Measurements from ENCODE around the gene PCNX2. TPM values are rescaled to one million over a fixed set of nuclear protein-coding genes. Genes with fewer than 3 reads are reported as not detected.
"Not testable (repeated sequence)": the region's sequence is repeated elsewhere in the genome, so short reads cannot be mapped to it uniquely, and the experiment has no call there.

PCNX2 gene
- total and polyA plus RNA-seq, 4 donors = 24.4 to 85.8 (median 29.8) TPM

DNA sequence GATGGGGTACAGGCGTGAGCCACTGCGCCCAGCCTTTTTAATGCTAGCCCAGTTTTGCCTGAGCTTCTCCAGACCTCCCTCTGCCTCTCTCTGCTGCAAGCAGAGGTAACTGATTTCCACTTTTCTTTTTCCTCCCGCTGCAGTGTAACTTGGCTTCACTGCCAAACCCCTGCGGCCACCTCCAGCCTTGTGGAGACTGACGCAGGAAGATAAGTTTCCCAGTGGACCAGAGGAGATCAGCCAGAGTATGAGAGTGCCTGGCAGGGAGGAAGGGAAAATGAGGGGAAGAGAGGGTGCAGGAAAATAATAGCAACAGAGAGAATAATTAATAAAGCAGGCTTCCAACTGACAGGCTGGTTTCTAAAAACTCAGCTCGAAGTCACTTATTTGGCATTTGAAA, 143.7 kb downstream of the PCNX2 start:
- DNase-seq (ENCODE audit: low read depth in 4 of 6, low spot score in 6 of 6) = no peak
- Histone ChIP-seq H3K27ac (ENCODE audit: low read depth, low read length) (no peak overlapping the region), H3K4me1 (ENCODE audit: control insufficient read depth, insufficient read depth, low read length) (no peaks in the 10 kb centered on the region), H3K9me3 (ENCODE audit: control insufficient read depth, insufficient read depth, low read length) (no peaks in the 10 kb centered on the region), H3K4me3 (ENCODE audit: low read depth, low read length) (no peak overlapping the region), H3K27me3 (ENCODE audit: control insufficient read depth, insufficient read depth, low read length) (no peaks in the 10 kb centered on the region), H3K36me3 (ENCODE audit: control insufficient read depth, insufficient read depth, low read length) (no peaks in the 10 kb centered on the region)
- 82% methylated on average over 3 of the region's 6 CpGs for WGBS (ENCODE audit: insufficient coverage)

DNA sequence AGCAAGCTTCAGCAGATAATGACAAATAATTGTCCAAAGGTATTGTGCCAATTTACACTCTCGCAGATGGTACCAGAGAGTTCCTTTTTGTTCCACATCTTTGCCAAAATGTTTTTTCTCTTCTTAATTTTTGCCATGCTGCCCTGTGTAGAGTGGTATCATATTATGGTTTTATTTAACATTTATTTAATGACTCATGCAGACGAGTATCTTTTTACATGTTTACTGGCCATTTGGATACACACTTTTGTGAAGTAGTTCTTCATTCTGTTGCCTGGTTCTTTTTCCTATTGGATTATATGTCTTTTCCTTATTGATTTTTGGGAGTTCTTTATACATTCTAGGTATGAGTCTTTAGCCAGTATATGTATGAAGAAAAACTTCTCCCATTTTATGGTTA, 151.1 kb downstream of the PCNX2 start:
- Histone ChIP-seq H3K4me3 (ENCODE audit: low read depth, low read length) (no peak overlapping the region), H3K9me3 (ENCODE audit: control insufficient read depth, insufficient read depth, low read length) (no peaks in the 10 kb centered on the region), H3K36me3 (ENCODE audit: control insufficient read depth, insufficient read depth, low read length) (no peaks in the 10 kb centered on the region), H3K27ac (ENCODE audit: low read depth, low read length) (no peak overlapping the region), H3K27me3 (ENCODE audit: control insufficient read depth, insufficient read depth, low read length) (no peaks in the 10 kb centered on the region), H3K4me1 (ENCODE audit: control insufficient read depth, insufficient read depth, low read length) (no peaks in the 10 kb centered on the region)
- no CpG with 5 or more reads among the region's 2 CpGs for WGBS (ENCODE audit: insufficient coverage)
- no peak for DNase-seq (ENCODE audit: low read depth in 4 of 6, low spot score in 6 of 6)

DNA sequence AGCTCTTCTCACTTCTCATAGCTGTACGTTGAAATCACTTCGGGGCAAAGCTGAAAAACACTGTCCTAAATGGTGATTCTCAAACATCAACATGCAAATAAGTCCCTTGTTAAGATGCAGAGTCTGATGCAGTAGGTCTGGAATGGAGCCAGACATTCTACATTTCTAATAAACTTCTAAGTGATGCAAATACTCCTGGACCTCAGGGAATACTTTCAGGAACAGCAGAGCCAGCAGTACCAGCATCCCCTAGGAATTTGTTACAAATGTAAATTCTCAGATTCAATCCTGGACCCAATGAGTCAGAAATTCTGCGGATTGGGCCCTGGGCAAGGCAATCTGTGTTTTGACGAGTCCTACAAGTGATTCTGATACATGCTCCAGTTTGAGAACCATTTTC, 152.3 kb downstream of the PCNX2 start:
- Histone ChIP-seq H3K4me1 (ENCODE audit: control insufficient read depth, insufficient read depth, low read length) (no peaks in the 10 kb centered on the region), H3K36me3 (ENCODE audit: control insufficient read depth, insufficient read depth, low read length) (no peaks in the 10 kb centered on the region), H3K27me3 (ENCODE audit: control insufficient read depth, insufficient read depth, low read length) (no peaks in the 10 kb centered on the region), H3K4me3 (ENCODE audit: low read depth, low read length) (no peak overlapping the region), H3K9me3 (ENCODE audit: control insufficient read depth, insufficient read depth, low read length) (no peaks in the 10 kb centered on the region), H3K27ac (ENCODE audit: low read depth, low read length) (no peak overlapping the region)
- DNase-seq (ENCODE audit: low read depth in 4 of 6, low spot score in 6 of 6) = peak in 2 of 6 donors; percentile 7 to 69
- WGBS (ENCODE audit: insufficient coverage) = 76% methylated on average over 2 of the region's 4 CpGs

- H3K4me1 ChIP-seq (ENCODE audit: control insufficient read depth, insufficient read depth, low read length) = no peaks in the 10 kb centered on the region
- no peak overlapping the region for H3K27ac ChIP-seq (ENCODE audit: low read depth, low read length)
- no peaks in the 10 kb centered on the region for H3K36me3 ChIP-seq (ENCODE audit: control insufficient read depth, insufficient read depth, low read length)
- DNase-seq (ENCODE audit: low read depth in 4 of 6, low spot score in 6 of 6) = peak in 1 of 6 donors; percentile 14
- no peaks in the 10 kb centered on the region for H3K27me3 ChIP-seq (ENCODE audit: control insufficient read depth, insufficient read depth, low read length)
- no peak overlapping the region for H3K4me3 ChIP-seq (ENCODE audit: low read depth, low read length)
- H3K9me3 ChIP-seq (ENCODE audit: control insufficient read depth, insufficient read depth, low read length) = no peaks in the 10 kb centered on the region
These were observed 154.6 kb downstream of the PCNX2 start for GRCh38 chr1:233140974-233141373.

DNA sequence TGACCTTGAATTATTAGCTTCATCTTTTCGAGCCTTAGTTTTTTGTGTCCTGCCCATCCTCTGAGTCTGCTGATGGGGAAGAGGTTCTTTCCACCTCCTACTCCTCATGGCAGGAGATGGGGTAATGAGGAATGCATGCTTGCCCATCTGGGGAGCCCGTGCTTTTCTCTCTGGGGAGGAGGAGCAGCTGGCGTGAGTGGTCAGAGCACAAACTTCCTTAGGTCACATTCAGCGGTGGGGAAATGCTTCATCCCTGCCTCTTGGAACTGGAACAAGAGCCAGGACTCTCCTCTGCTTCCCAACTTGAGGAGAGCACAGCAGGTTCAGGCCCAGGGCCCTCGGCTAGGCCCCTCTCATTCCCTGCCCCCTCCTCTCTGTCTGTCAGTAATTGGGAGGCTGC, 155.0 kb downstream of the PCNX2 start:
- Histone ChIP-seq H3K9me3 (ENCODE audit: control insufficient read depth, insufficient read depth, low read length) (no peaks in the 10 kb centered on the region), H3K36me3 (ENCODE audit: control insufficient read depth, insufficient read depth, low read length) (no peaks in the 10 kb centered on the region), H3K27me3 (ENCODE audit: control insufficient read depth, insufficient read depth, low read length) (no peaks in the 10 kb centered on the region), H3K4me1 (ENCODE audit: control insufficient read depth, insufficient read depth, low read length) (no peaks in the 10 kb centered on the region), H3K4me3 (ENCODE audit: low read depth, low read length) (no peak overlapping the region), H3K27ac (ENCODE audit: low read depth, low read length) (no peak overlapping the region)
- 64% methylated on average over 2 of the region's 5 CpGs for WGBS (ENCODE audit: insufficient coverage)
- DNase-seq (ENCODE audit: low read depth in 4 of 6, low spot score in 6 of 6) = no peak

- WGBS (ENCODE audit: insufficient coverage) = 58% methylated on average over 1 of the region's 4 CpGs
- Histone ChIP-seq H3K4me1 (ENCODE audit: control insufficient read depth, insufficient read depth, low read length) (no peaks in the 10 kb centered on the region), H3K4me3 (ENCODE audit: low read depth, low read length) (no peak overlapping the region), H3K27ac (ENCODE audit: low read depth, low read length) (no peak overlapping the region), H3K36me3 (ENCODE audit: control insufficient read depth, insufficient read depth, low read length) (no peaks in the 10 kb centered on the region), H3K9me3 (ENCODE audit: control insufficient read depth, insufficient read depth, low read length) (no peaks in the 10 kb centered on the region), H3K27me3 (ENCODE audit: control insufficient read depth, insufficient read depth, low read length) (no peaks in the 10 kb centered on the region)
- DNase-seq (ENCODE audit: low read depth in 4 of 6, low spot score in 6 of 6) = peak in 2 of 6 donors; percentile 29 to 80
These were observed 156.5 kb downstream of the PCNX2 start for GRCh38 chr1:233138788-233139585.

GRCh38 chr1:233135833-233136232, 159.7 kb downstream of the PCNX2 start:
- H3K27me3 ChIP-seq (ENCODE audit: control insufficient read depth, insufficient read depth, low read length) = no peaks in the 10 kb centered on the region

DNA sequence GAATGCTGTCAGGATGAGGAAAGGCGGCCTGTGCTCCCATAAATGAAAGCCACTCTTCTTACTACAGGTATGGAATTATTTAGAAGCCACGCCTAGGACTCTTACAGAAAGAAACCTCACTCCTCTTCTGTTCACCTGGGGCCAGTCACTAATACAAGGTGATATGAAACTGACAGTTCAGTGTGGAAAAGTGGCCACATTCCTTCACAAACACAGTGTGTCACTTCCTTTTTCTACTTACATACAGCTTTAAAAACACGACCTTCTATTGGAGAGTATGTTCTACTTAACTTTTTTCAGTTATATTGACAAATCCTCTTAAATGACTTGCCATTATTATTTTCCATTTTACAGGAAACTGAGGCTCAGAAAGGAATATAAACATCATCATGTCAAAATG, 163.1 kb downstream of the PCNX2 start:
- DNase-seq (ENCODE audit: low read depth in 4 of 6, low spot score in 6 of 6) = no peak
- no peaks in the 10 kb centered on the region for H3K27me3 ChIP-seq (ENCODE audit: control insufficient read depth, insufficient read depth, low read length)
- peaks cover 11% of the 10 kb centered on the region for H3K36me3 ChIP-seq (ENCODE audit: control insufficient read depth, insufficient read depth, low read length)
- no peak overlapping the region for H3K4me3 ChIP-seq (ENCODE audit: low read depth, low read length)
- no peaks in the 10 kb centered on the region for H3K9me3 ChIP-seq (ENCODE audit: control insufficient read depth, insufficient read depth, low read length)
- H3K4me1 ChIP-seq (ENCODE audit: control insufficient read depth, insufficient read depth, low read length) = no peaks in the 10 kb centered on the region
- WGBS (ENCODE audit: insufficient coverage) = no CpG with 5 or more reads among the region's 3 CpGs
- H3K27ac ChIP-seq (ENCODE audit: low read depth, low read length) = no peak overlapping the region

More at GRCh38 chr1:233135833-233136232, 159.7 kb downstream of the PCNX2 start:
- Histone ChIP-seq H3K9me3 (ENCODE audit: control insufficient read depth, insufficient read depth, low read length) (no peaks in the 10 kb centered on the region), H3K4me3 (ENCODE audit: low read depth, low read length) (no peak overlapping the region), H3K36me3 (ENCODE audit: control insufficient read depth, insufficient read depth, low read length) (peaks cover 2% of the 10 kb centered on the region), H3K27ac (ENCODE audit: low read depth, low read length) (no peak overlapping the region), H3K4me1 (ENCODE audit: control insufficient read depth, insufficient read depth, low read length) (no peaks in the 10 kb centered on the region)
- DNase-seq (ENCODE audit: low read depth in 4 of 6, low spot score in 6 of 6) = no peak

DNA sequence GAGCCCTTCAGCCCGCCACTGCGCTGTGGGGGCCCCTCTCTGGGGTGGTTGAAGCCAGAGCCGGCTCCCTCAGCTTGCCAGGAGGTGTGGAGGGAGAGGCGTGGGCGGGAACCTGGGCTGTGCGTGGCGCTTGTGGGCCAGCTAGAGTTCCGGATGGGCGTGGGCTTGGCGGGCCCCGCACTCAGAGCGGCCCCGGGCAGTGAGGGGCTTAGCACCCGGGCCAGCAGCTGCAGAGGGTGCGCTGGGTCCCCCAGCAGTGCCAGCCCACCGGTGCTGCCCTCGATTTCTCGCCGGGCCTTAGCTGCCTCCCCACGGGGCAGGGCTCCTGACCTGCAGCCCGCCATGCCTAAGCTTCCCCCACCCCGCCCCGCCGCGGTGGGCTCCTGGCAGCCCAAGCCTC, 166.5 kb downstream of the PCNX2 start:
- H3K4me3 ChIP-seq (ENCODE audit: low read depth, low read length); H3K4me1 ChIP-seq (ENCODE audit: control insufficient read depth, insufficient read depth, low read length); H3K9me3 ChIP-seq (ENCODE audit: control insufficient read depth, insufficient read depth, low read length); DNase-seq (ENCODE audit: low read depth in 4 of 6, low spot score in 6 of 6); H3K27ac ChIP-seq (ENCODE audit: low read depth, low read length); H3K27me3 ChIP-seq (ENCODE audit: control insufficient read depth, insufficient read depth, low read length): not testable (repeated sequence)
- peaks cover 15% of the 10 kb centered on the region for H3K36me3 ChIP-seq (ENCODE audit: control insufficient read depth, insufficient read depth, low read length)
- WGBS (ENCODE audit: insufficient coverage) = 94% methylated on average over 24 of the region's 25 CpGs

DNA sequence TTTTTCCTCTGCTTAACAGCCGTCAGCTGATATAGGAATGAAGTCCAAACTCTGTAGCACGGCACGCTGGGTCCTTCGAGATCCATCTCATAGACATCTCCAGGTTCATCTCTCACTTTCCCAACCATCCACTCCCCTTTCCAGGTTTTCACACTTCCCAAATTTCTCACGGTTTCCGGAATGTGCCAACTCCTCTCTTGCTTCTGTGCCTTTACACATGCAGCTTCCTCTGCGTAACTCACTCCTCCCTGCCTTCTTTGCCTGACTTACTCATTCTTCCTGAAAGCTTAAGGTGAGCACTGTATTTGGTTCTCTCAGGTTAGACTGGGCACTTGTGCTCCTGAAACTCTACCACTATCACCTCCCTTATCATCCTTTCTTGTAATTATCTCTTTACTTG, 168.4 kb downstream of the PCNX2 start:
- H3K4me3 ChIP-seq (ENCODE audit: low read depth, low read length) = no peak overlapping the region
- H3K36me3 ChIP-seq (ENCODE audit: control insufficient read depth, insufficient read depth, low read length) = peaks cover 12% of the 10 kb centered on the region
- no peaks in the 10 kb centered on the region for H3K9me3 ChIP-seq (ENCODE audit: control insufficient read depth, insufficient read depth, low read length)
- no peak overlapping the region for H3K27ac ChIP-seq (ENCODE audit: low read depth, low read length)
- DNase-seq (ENCODE audit: low read depth in 4 of 6, low spot score in 6 of 6) = no peak
- H3K27me3 ChIP-seq (ENCODE audit: control insufficient read depth, insufficient read depth, low read length) = no peaks in the 10 kb centered on the region
- WGBS (ENCODE audit: insufficient coverage) = 89% methylated on average over 7 of the region's 7 CpGs
- H3K4me1 ChIP-seq (ENCODE audit: control insufficient read depth, insufficient read depth, low read length) = no peaks in the 10 kb centered on the region

All from spinal cord (tissue), 10 donors.